NT2/D1 (cell line): ENCODE measurements around the gene TSPOAP1.

Source experiments
- DNase-seq: peaks from one replicate; pipeline ENCODE4 v3.0.0-alpha.2; 2011; ENCODE audit warnings: low read depth, low spot score
- H3K27me3 ChIP-seq: 2 replicates; pipeline ENCODE4 v1.6.0; 2011; ENCODE audit warnings: mild to moderate bottlenecking; ENCODE audit not compliant: insufficient read length, insufficient read depth
- H3K36me3 ChIP-seq: 2 replicates; pipeline ENCODE4 v1.6.1; 2011; ENCODE audit warnings: mild to moderate bottlenecking, low read length, mixed read lengths; ENCODE audit not compliant: insufficient read depth, insufficient read length
- H3K4me1 ChIP-seq: 2 replicates; pipeline ENCODE4 v1.5.1; 2011; ENCODE audit not compliant: insufficient read depth, insufficient read length
- H3K4me3 ChIP-seq: 2 replicates; pipeline ENCODE4 v1.5.1; 2011; ENCODE audit warnings: low read depth; ENCODE audit not compliant: insufficient read length
- H3K9ac ChIP-seq: 2 replicates; pipeline ENCODE4 v1.6.0; 2011; ENCODE audit warnings: low read depth; ENCODE audit not compliant: insufficient read length
- H3K9me3 ChIP-seq: 2 replicates; pipeline ENCODE4 v1.5.1; 2011; ENCODE audit warnings: mild to moderate bottlenecking, low read length; ENCODE audit not compliant: insufficient read depth
- SUZ12 ChIP-seq: IDR thresholded peaks from 2 replicates; pipeline ENCODE4 v1.6.1; 2011; ENCODE audit not compliant: insufficient read length, insufficient read depth; ENCODE audit errors: extremely low read depth
- YY1 ChIP-seq: IDR thresholded peaks from 2 replicates; pipeline ENCODE4 v1.6.1; 2011; ENCODE audit not compliant: insufficient read length, insufficient read depth
- ZNF274 ChIP-seq: IDR thresholded peaks from 2 replicates; pipeline ENCODE4 v1.6.1; 2011; ENCODE audit warnings: mild to moderate bottlenecking, low read depth, low read length

The TSPOAP1 gene

DNA sequence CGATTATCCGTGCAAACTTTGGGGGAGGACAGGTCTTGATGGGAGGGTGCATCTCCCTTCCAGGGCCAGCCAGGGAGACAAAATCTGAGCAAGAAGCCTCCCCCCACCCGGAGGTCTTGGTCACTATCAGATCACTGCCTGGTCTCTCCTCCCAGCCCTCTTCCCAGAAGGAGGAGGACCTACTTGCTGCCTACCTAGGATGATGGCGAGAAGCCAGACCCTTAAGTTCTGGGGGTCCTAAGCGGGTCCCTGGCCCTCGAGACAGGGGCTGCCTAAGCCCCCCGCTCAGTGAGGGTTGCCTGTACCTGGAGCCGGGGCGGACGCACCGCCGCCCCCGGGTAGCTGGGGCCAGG, 4.6 kb downstream of the TSPOAP1 start:
- H3K4me1 ChIP-seq = peaks cover 28% of the 10 kb centered on the region
- H3K36me3 ChIP-seq = no peaks in the 10 kb centered on the region
- DNase-seq = no peak
- H3K4me3 ChIP-seq = peak overlapping the region; percentile 33
- TF ChIP-seq YY1 = no peak
- peak overlapping the region; percentile 43 for H3K9ac ChIP-seq
- H3K9me3 ChIP-seq = no peaks in the 10 kb centered on the region
- H3K27me3 ChIP-seq = peaks cover 8% of the 10 kb centered on the region

DNA sequence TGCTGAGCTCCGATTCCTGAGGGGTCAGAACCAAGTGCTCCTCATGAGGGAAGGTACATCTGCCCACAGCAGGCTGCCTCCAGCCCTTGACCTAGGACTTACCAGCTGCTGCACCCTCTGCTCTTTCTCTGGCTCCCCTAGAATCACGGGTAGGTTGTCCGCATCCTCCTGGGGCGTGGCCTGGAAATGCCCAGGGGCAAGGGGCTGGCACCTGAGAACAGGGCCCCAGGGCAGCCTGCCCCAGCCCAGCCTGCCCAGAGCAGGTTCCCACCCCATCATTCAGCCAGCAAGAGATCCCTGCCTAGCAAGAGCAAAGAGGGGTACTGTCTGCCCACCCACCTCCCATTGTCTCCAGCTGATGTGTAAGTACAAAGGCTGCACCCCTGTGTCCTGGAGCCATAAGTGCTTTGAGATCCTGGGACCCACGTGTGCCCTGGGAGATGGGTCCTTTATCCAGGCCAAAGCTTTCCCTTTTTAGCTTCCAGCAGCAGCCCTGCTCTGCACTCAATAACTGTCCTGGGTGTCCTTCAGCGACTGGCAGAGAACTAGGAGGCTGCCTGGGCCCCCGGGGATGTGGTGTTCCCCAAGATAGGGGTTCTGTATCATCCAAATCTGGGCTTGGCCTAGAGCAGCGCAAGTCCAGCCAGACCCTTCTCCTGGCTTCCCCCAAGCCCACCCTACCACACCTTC, 5.1 kb downstream of the TSPOAP1 start:
- no peak overlapping the region for H3K4me3 ChIP-seq
- H3K36me3 ChIP-seq = no peaks in the 10 kb centered on the region
- no peak for TF ChIP-seq ZNF274
- no peak for TF ChIP-seq SUZ12
- TF ChIP-seq YY1 = no peak
- peaks cover 25% of the 10 kb centered on the region for H3K4me1 ChIP-seq
- H3K9me3 ChIP-seq = no peaks in the 10 kb centered on the region
- DNase-seq = no peak
- H3K9ac ChIP-seq = no peak overlapping the region
- H3K27me3 ChIP-seq = peaks cover 8% of the 10 kb centered on the region

DNA sequence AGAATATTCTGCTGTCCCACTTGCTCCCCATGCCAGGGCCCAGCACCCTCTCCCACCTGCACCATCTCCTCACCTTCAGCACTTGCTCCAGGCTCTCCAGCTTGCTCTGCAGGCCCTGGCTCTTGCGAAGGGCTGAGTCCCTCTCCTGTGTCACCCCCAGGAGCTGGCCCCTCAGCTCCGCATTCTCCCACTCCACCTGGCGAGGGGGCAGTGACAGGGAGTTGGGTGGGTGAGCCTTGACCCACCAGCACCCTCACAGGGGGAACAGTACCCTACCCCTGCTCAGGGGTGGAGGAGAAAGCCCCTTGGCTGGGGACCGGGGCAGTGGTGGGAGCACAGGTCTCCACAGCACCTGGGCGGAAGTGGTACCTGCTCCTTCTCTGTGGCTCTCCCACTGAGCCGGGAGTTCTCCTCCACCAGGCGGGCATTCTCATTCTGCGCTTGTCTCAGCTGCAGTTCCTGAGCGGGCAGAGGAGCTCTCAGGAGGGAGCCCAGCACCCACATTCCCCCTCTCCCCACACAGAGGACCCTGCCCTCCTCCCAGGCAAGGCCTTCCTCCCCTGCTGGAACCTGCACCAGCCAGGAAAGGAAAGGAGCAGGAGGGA, 5.9 kb downstream of the TSPOAP1 start:
- Histone ChIP-seq H3K9me3 (no peaks in the 10 kb centered on the region), H3K36me3 (no peaks in the 10 kb centered on the region), H3K4me1 (peaks cover 25% of the 10 kb centered on the region), H3K9ac (no peak overlapping the region), H3K27me3 (peaks cover 8% of the 10 kb centered on the region), H3K4me3 (no peak overlapping the region)
- no peak for DNase-seq
- TF ChIP-seq YY1 (no peak), SUZ12 (no peak), ZNF274 (no peak)

DNA sequence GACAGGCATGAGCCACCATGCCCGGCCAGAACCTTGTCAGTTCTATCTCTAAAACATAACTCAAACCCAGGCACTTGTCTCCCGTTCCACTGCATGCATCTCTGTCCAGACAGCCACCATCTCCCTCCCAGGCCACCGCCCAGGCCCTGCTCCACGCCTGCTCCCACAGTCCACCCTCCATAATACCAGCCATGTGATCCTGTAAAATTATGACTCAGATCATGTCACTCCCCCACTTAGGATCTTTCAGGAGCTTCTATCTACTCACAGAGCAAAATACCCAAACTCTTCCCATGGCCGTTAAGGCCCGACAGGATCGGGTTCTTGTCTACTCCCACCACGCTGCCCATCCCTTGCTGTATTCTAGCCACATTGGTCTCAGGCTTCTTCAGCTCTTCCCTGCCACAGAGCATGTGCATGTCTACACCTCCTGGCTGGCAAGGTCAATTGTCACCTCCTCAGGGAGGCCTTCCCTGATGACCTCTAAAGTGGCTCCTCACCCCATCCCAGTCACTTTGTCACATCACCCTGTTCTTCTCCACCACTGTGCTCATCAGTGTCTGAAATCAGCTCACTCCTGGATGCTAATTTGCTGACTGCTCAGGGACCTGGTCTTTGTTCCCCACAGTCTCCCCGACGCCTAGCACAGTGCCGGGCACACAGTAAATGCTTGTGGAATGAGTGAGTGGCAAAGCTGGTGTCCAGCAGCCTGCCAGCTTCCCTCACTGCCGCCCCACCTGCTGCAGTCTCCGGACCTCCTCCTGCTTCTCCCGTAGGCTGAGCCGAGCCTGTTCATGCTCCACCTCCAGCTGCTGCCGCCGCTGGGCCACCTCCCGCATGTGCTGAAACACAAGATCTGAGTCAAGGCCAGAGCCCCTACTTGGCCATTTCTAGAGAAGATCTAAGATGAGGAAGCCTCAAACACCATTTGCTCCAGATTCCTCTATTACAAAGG, 6.7 kb downstream of the TSPOAP1 start:
- no peak for DNase-seq
- no peaks in the 10 kb centered on the region for H3K36me3 ChIP-seq
- H3K9me3 ChIP-seq = no peaks in the 10 kb centered on the region
- no peak overlapping the region for H3K4me3 ChIP-seq
- no peak for TF ChIP-seq SUZ12
- TF ChIP-seq ZNF274 = no peak
- no peak for TF ChIP-seq YY1
- H3K4me1 ChIP-seq = peaks cover 28% of the 10 kb centered on the region
- peak overlapping the region; percentile 42 for H3K9ac ChIP-seq
- peaks cover 8% of the 10 kb centered on the region for H3K27me3 ChIP-seq

DNA sequence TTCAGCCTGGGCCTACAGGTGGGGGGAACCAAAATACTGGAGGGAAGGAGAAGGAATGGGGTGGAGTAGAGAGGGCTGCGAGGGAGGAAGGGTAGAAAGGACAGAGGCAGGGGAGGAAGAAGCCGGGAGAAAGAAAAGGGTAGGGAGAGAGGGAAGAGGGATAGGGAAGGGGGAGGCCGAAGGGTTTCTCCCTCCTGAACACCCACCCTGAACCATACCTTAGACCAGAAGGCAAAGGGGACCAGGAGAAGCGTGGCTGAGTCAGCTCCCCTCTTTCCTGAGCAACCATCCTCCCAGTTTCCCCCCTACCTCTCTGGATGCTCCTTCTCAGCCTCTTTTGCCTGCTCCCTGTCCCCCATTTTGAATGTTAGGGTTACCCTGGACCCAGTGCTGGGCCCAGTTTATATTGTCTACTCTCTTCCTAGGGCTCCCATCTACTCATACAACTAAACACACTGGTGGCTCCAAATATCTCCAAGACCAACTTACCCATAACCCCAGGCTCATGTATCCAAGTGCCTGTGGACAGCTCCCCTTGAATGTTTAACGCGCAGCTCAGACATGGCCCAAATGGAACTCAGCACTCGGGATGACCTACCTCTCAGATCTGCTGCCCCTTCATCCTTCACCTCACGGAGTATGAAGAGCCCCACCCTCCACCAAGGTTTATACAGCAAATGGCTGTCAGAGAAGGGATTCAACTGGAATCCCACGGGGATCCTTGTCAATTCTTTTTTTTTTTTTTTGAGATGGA, 7.8 kb downstream of the TSPOAP1 start:
- DNase-seq = no peak
- Histone ChIP-seq H3K4me1 (peaks cover 28% of the 10 kb centered on the region), H3K9ac (no peak overlapping the region), H3K27me3 (peaks cover 8% of the 10 kb centered on the region), H3K36me3 (no peaks in the 10 kb centered on the region), H3K4me3 (no peak overlapping the region), H3K9me3 (no peaks in the 10 kb centered on the region)
- TF ChIP-seq SUZ12 = no peak
- TF ChIP-seq ZNF274 = no peak
- TF ChIP-seq YY1 = no peak

DNA sequence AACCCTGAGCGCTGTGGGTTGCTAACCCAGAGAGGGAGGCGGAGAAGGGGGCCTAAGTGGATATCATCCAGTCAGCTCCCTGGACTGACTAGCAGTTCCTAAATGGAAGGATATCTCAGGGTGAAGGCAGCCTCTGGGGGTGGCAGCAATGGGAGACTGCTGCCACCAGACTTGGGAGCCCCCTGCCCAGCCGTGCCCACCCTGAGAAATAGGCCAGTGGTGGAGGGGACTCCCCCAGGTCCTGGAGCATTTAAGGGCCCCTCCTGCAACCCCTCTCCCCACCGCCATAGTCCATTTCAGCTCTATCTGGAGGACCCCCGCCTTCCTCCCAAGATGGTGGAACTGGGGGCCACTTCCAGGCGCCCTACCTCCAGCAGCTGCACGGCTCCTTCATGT, 8.4 kb downstream of the TSPOAP1 start:
- no peaks in the 10 kb centered on the region for H3K36me3 ChIP-seq
- H3K4me3 ChIP-seq = no peak overlapping the region
- peaks cover 8% of the 10 kb centered on the region for H3K27me3 ChIP-seq
- peaks cover 23% of the 10 kb centered on the region for H3K4me1 ChIP-seq
- no peak for TF ChIP-seq SUZ12
- TF ChIP-seq YY1 = no peak
- TF ChIP-seq ZNF274 = no peak
- no peak overlapping the region for H3K9ac ChIP-seq
- DNase-seq = no peak
- no peaks in the 10 kb centered on the region for H3K9me3 ChIP-seq
